Mucosa of descending colon (tissue), 3 donors: Measurements from ENCODE around the gene TMTC2. TPM values are rescaled to one million over a fixed set of nuclear protein-coding genes. Genes with fewer than 3 reads are reported as not detected.

Experiments
- ATAC-seq: fragments of 200-7000 bp; cut with Tn5 transposase; one replicate; pipeline ENCODE4 v1.9.1; 2020; ENCODE audit warnings: mild to moderate bottlenecking, moderate library complexity
- DNase-seq, 3 donors: peaks; one replicate each; pipeline ENCODE4 v3.0.0-alpha.2; 2020
- H3K36me3 ChIP-seq: fragments of 200-600 bp; one replicate; pipeline ENCODE4 v1.8.0; 2021; ENCODE audit warnings: low read depth, mild to moderate bottlenecking
- H3K4me1 ChIP-seq: fragments of 200-600 bp; one replicate; pipeline ENCODE4 v1.8.0; 2021; ENCODE audit warnings: low read depth, mild to moderate bottlenecking
- H3K4me3 ChIP-seq: fragments of 200-600 bp; one replicate; pipeline ENCODE4 v1.8.0; 2021; ENCODE audit warnings: mild to moderate bottlenecking
- H3K9me3 ChIP-seq: fragments of 200-600 bp; one replicate; pipeline ENCODE4 v1.8.0; 2021; ENCODE audit warnings: mild to moderate bottlenecking
- CTCF ChIP-seq: fragments of 200-600 bp; IDR thresholded peaks from one replicate; pipeline ENCODE4 v1.8.0; 2022; ENCODE audit warnings: antibody characterized with exemption, mild to moderate bottlenecking
- intact Hi-C, 2 donors: fragments of 100-400 bp; cut with DNase I in 1 of 2; cut with micrococcal nuclease in 1 of 2; formaldehyde crosslinking; loops; one replicate each; pipeline versions ENCODE4 v1.11.0 to v1.11.1; 2022; cut with DNase I, micrococcal nuclease
- total RNA-seq, 3 donors: library from RNA; stranded (reverse); fragmentation: NEBNext Ultra II Directional in 2 of 3; extraction: Animal tissue kit (Norgen Biotek cat#: 25700) in 2 of 3; gene quantifications; one replicate each; pipeline versions ENCODE4 v1.2.1 to v1.2.4, GENCODE V29; 2021 to 2023
- donor health status: DM: no; HTN: no; CAD: no; lungs with moderate emphysema.
- donor health status: DM: no; HTN: no; CAD: no.
- donor health status: DM: no; HTN: yes; CAD: no.

TMTC2 gene
- total RNA-seq, 3 donors from 2014 or later, result 13.3 to 40.4 (median 14.6) TPM

DNA sequence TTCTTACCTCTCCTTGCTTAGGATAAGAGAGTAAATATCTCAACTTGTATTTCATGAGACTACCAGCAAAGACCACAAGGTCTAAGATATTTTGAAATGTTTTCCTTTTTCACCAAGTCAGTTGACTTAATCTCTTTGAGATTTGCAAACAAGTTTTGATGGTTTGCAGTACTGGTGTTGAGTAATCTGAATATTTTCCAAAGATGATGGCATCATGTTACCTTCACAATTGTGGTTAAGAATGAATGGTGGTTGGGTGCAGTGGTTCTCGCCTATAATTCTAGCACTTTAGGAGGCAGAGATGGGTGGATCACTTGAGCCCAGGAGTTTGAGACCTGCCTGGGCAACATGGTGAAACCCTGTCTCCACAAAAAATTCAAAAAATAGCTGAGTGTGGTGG is 225.7 kb downstream of the TMTC2 start:
- Histone ChIP-seq H3K9me3 (no peaks in the 10 kb centered on the region), H3K36me3 (no peaks in the 10 kb centered on the region), H3K4me3 (no peak overlapping the region), H3K4me1 (no peaks in the 10 kb centered on the region)
- TF ChIP-seq CTCF, result no peak
- no peak for DNase-seq
- intact Hi-C loops, result no loop called here
- no peak for ATAC-seq

DNA sequence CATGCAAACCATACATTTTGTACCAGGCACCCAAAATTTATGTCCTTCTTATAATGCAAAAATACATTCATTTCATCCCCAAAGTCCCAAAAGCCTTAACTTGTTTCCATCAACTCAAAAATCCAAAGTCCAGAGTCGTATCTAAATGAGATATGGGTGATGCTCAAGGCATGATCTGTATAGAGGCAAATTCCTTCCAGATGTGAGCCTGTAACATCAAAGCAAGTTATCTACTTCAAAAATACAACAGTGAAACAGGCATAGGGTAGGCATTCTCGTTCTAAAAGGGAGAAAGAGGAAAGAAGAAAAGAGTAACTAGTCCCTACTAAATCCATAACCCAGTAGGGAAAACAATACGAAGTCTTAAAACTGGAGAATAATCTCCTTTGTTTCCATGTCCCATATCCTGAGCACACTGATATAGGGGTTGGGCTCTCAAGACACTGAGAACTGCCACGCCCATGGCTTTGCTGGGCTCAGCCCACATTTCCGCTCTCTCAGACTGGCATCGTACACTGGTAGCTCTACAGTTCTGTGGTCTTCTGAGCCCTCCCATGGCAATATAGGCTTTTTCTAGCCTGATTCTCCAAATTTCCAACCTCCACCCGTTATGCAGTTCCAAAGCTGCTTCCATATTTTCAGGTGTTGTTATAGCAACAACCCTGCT is 232.8 kb downstream of the TMTC2 start:
- Histone ChIP-seq H3K4me1 (no peaks in the 10 kb centered on the region), H3K36me3 (no peaks in the 10 kb centered on the region), H3K4me3 (no peak overlapping the region), H3K9me3 (no peaks in the 10 kb centered on the region)
- no peak for DNase-seq
- no peak for ATAC-seq
- intact Hi-C loops, result no loop called here
- TF ChIP-seq CTCF, result no peak

GRCh38 chr12:82923935-82924334 is 237.2 kb downstream of the TMTC2 start:
- intact Hi-C loops, result no loop called here
- Histone ChIP-seq H3K36me3 (no peaks in the 10 kb centered on the region), H3K4me1 (no peaks in the 10 kb centered on the region), H3K4me3 (no peak overlapping the region), H3K9me3 (no peaks in the 10 kb centered on the region)
- TF ChIP-seq CTCF, result no peak
- no peak for DNase-seq
- ATAC-seq, result no peak

GRCh38 chr12:82926630-82927029 is 239.9 kb downstream of the TMTC2 start:
- Histone ChIP-seq H3K4me1 (no peaks in the 10 kb centered on the region), H3K9me3 (no peaks in the 10 kb centered on the region), H3K36me3 (no peaks in the 10 kb centered on the region), H3K4me3 (no peak overlapping the region)
- no peak for ATAC-seq
- TF ChIP-seq CTCF, result no peak
- no peak for DNase-seq
- intact Hi-C loops, result no loop called here

- no peak for ATAC-seq
- Histone ChIP-seq H3K36me3 (no peaks in the 10 kb centered on the region), H3K4me3 (no peak overlapping the region), H3K9me3 (no peaks in the 10 kb centered on the region), H3K4me1 (no peaks in the 10 kb centered on the region)
- intact Hi-C loops, result no loop called here
- no peak for DNase-seq
- no peak for TF ChIP-seq CTCF
Measured at GRCh38 chr12:82930301-82930700, 243.6 kb downstream of the TMTC2 start.
